IMR-90 (cell line): ENCODE results near the gene NTF3. TPM values are rescaled to one million over a fixed set of nuclear protein-coding genes. Genes with fewer than 3 reads are reported as not detected.

Experiments used
- ATAC-seq: fragments of 200-7000 bp; cut with Tn5 transposase; 2 replicates; pipeline ENCODE4 v1.9.1; 2020; ENCODE audit warnings: low read depth, mild to moderate bottlenecking, moderate library complexity
- BruUV-seq: library from RNA; stranded (reverse); fragments of 400-500 nt; replicated peaks from 2 replicates; lab custom pipeline; 2021; lab: Mats Ljungman, UMichigan
- CTCF ChIA-PET: fragments of 300-600 bp; formaldehyde crosslinking; extraction: SDS; loops from one replicate; lab custom pipeline; 2021; ENCODE audit warnings: antibody characterized with exemption; lab: Yijun Ruan, JAX
- POLR2A ChIA-PET: fragments of 300-600 bp; sonication (Branson Sonifier 250); formaldehyde crosslinking; loops from one replicate; lab custom pipeline; 2022; ENCODE audit warnings: antibody characterized with exemption; ENCODE audit not compliant: unreplicated experiment; lab: Charles Lee
- DNase-seq: peaks from one replicate; pipeline ENCODE4 v3.0.0; 2013
- H2AFZ ChIP-seq: replicated peaks from 2 replicates; pipeline ENCODE3; 2013; ENCODE audit warnings: low read length, mild to moderate bottlenecking; ENCODE audit not compliant: poor library complexity
- H2AK5ac ChIP-seq: 2 replicates; pipeline ENCODE4 v1.6.1; 2013; ENCODE audit warnings: low read depth, low read length, inconsistent platforms
- H2AK9ac ChIP-seq: replicated peaks from 2 replicates; pipeline ENCODE3; 2013; ENCODE audit warnings: mild to moderate bottlenecking, low read depth, low read length, moderate library complexity; ENCODE audit not compliant: poor library complexity
- H2BK120ac ChIP-seq: 2 replicates; pipeline ENCODE4 v1.6.1; 2013; ENCODE audit warnings: low read depth, low read length, inconsistent platforms
- H2BK15ac ChIP-seq: 3 replicates; pipeline ENCODE4 v1.6.1; 2013; ENCODE audit warnings: low read depth, low read length, inconsistent platforms
- H2BK20ac ChIP-seq: 2 replicates; pipeline ENCODE4 v1.6.1; 2013; ENCODE audit warnings: low read depth, mild to moderate bottlenecking, inconsistent platforms, low read length, moderate library complexity
- H2BK5ac ChIP-seq: 2 replicates; pipeline ENCODE4 v1.6.1; 2013; ENCODE audit warnings: mild to moderate bottlenecking, low read depth, low read length, inconsistent platforms; ENCODE audit not compliant: poor library complexity, severe bottlenecking
- H3K14ac ChIP-seq: replicated peaks from 2 replicates; pipeline ENCODE4 v1.6.1; 2013; ENCODE audit warnings: low read depth, low read length, inconsistent platforms
- H3K18ac ChIP-seq: 2 replicates; pipeline ENCODE4 v1.6.1; 2013; ENCODE audit warnings: low read depth, low read length, control low read depth
- H3K23ac ChIP-seq: 2 replicates; pipeline ENCODE4 v1.6.1; 2013; ENCODE audit warnings: low read depth, low read length, inconsistent platforms
- H3K27ac ChIP-seq: 2 replicates; pipeline ENCODE4 v1.5.1; 2013; ENCODE audit warnings: mild to moderate bottlenecking, control low read depth, low read length; ENCODE audit not compliant: insufficient read depth
- H3K27me3 ChIP-seq: 2 replicates; pipeline ENCODE4 v1.6.1; 2013; ENCODE audit warnings: low read length; ENCODE audit not compliant: control insufficient read depth, insufficient read depth
- H3K36me3 ChIP-seq: 2 replicates; pipeline ENCODE4 v1.6.1; 2013; ENCODE audit warnings: low read length, mixed read lengths; ENCODE audit not compliant: control insufficient read depth, insufficient read depth
- H3K4ac ChIP-seq: 2 replicates; pipeline ENCODE4 v1.6.1; 2013; ENCODE audit warnings: low read depth, low read length, inconsistent platforms
- H3K4me1 ChIP-seq: 2 replicates; pipeline ENCODE4 v1.6.1; 2013; ENCODE audit warnings: low read length, mixed read lengths; ENCODE audit not compliant: control insufficient read depth, insufficient read depth
- H3K4me2 ChIP-seq: 2 replicates; pipeline ENCODE4 v1.6.1; 2013; ENCODE audit warnings: low read depth, mild to moderate bottlenecking, control low read depth, low read length, moderate library complexity
- H3K4me3 ChIP-seq: 2 replicates; pipeline ENCODE4 v1.5.1; 2013; ENCODE audit warnings: low read depth, mild to moderate bottlenecking, control low read depth, low read length, moderate library complexity; ENCODE audit not compliant: insufficient read depth
- H3K56ac ChIP-seq: 2 replicates; pipeline ENCODE4 v1.6.1; 2013; ENCODE audit warnings: low read length, inconsistent platforms; ENCODE audit not compliant: insufficient read depth; ENCODE audit errors: extremely low read depth
- H3K79me1 ChIP-seq, 2 experiments: 2 replicates each; pipeline ENCODE4 v1.6.1; 2013; ENCODE audit warnings: low read length in 2 of 2, inconsistent platforms in 1 of 2, low read depth in 1 of 2
- H3K9ac ChIP-seq: 2 replicates; pipeline ENCODE4 v1.6.1; 2013; ENCODE audit warnings: low read depth, low read length, control low read depth
- H3K9me1 ChIP-seq: 2 replicates; pipeline ENCODE4 v1.6.1; 2013; ENCODE audit warnings: low read length, inconsistent platforms; ENCODE audit not compliant: insufficient read depth
- H3K9me3 ChIP-seq: 2 replicates; pipeline ENCODE4 v1.6.1; 2013; ENCODE audit warnings: low read length; ENCODE audit not compliant: control insufficient read depth, insufficient read depth
- H4K20me1 ChIP-seq: 2 replicates; pipeline ENCODE4 v1.6.1; 2013; ENCODE audit warnings: low read length, inconsistent platforms; ENCODE audit not compliant: insufficient read depth
- H4K5ac ChIP-seq: 2 replicates; pipeline ENCODE4 v1.6.1; 2013; ENCODE audit warnings: mild to moderate bottlenecking, low read depth, low read length, control low read depth
- H4K8ac ChIP-seq, 2 experiments: 2 replicates each; pipeline ENCODE4 v1.6.1; 2013; ENCODE audit warnings: low read depth in 2 of 2, low read length in 2 of 2, control low read depth in 1 of 2, inconsistent platforms in 1 of 2
- H4K91ac ChIP-seq: 2 replicates; pipeline ENCODE4 v1.6.1; 2013; ENCODE audit warnings: low read depth, low read length, inconsistent platforms; ENCODE audit not compliant: insufficient read depth
- RAD21 ChIP-seq: IDR thresholded peaks from 2 replicates; pipeline ENCODE4 v1.6.1; 2012; ENCODE audit warnings: low read length, improper control_type of control experiment
- SMC3 ChIP-seq: fragments of 150-350 bp; IDR thresholded peaks from 2 replicates; pipeline ENCODE4 v1.6.1; 2016; ENCODE audit warnings: low read depth, mild to moderate bottlenecking, antibody characterized with exemption, low read length, moderate library complexity
- WGBS, 2 experiments: methylation state at CpG; one replicate each; pipeline versions ENCODE4 v1.1.5 to v1.1.7; 2013; ENCODE audit warnings: missing lambda C conversion rate in 2 of 2; ENCODE audit not compliant: insufficient read length in 1 of 2; ENCODE audit errors: extremely low coverage in 2 of 2; 5-methylcytosine and 5-hydroxymethylcytosine counted together
- dilution Hi-C: fragments of 300-500 bp; cut with HindIII; formaldehyde crosslinking; loops from one replicate; pipeline ENCODE4 v1.14.3; 2018; ENCODE audit warnings: low sequenced_read_pairs; ENCODE audit not compliant: unreplicated experiment
- in situ Hi-C: fragments of 300-500 bp; cut with MboI; formaldehyde crosslinking; loops from 3 replicates; pipeline ENCODE4 v1.14.3; 2019; ENCODE audit warnings: low sequenced_read_pairs, inconsistent platforms, mixed read lengths
- intact Hi-C: fragments of 100-400 bp; cut with micrococcal nuclease; formaldehyde crosslinking; loops from 2 replicates; pipeline ENCODE4 v1.10.0; 2022
- polyA plus RNA-seq, 3 experiments: library from polyadenylated mRNA; depleted of rRNA; stranded (reverse); fragments of >200 nt; gene quantifications; 2 replicates each; pipeline ENCODE4 v1.2.3, GENCODE V29; 2012; ENCODE audit warnings: low replicate concordance in 1 of 3
- total RNA-seq: library from RNA; depleted of rRNA; stranded (reverse); fragments of >200 nt; gene quantifications from 2 replicates; pipeline ENCODE4 v1.2.3, GENCODE V29; 2012
- TF ChIP-seq, protein P1 (sequence below): conservative IDR thresholded peaks from 2 replicates; pipeline ENCODE4 v1.5.1; 2012; ENCODE audit warnings: mild to moderate bottlenecking, low read depth, low read length, improper control_type of control experiment
- TF ChIP-seq, protein P2 (sequence below): fragments of 150-350 bp; IDR thresholded peaks from 2 replicates; pipeline ENCODE4 v1.6.1; 2017; ENCODE audit warnings: mild to moderate bottlenecking, antibody characterized with exemption, low read length, low read depth

Gene NTF3
- total and polyA plus RNA-seq, 2 of the 4 experiments (the other 2 are of a cell fraction) = 12.2 to 32.4 TPM

DNA sequence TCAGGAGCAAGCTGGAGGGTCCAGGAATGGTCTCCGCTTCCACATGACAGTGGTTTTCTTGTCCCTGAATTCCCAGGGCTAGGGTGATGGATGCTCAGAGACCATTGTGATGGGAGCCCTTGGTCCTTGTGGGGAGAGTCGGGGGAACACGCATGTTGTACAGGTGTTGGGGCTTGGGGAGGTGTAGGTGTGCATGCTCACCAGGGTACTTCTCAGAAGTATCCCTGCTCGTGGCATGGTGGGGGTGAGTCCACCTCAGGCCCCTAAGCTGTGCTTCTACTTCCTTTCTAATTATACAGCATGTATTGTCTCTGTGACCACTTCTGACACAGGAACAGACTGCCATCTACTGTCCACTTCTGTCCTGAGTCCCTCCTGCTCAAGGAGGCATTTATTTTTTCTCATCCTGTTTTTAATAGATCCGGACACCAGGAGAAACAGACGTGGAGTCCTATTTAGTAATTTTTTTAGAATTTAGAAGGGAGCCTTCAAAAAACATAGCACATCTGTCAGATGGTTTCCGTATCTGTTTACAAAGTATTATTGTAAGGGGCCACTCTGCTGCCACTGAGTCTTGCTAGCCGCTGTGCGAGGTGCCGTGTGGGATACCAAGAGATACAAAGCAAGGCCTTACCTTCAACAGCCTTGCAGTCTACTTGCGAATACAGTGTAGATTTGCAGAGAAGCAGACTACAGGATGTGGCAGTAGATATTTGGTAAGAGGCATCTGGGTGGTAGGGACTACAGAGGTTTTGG is 10.5 kb downstream of the NTF3 start:
- peak; percentile 73 for DNase-seq
- in situ Hi-C loops (no loop called here), intact Hi-C loops (loop anchor here (1.0 to 5.0 kb wide), 4 partner anchors 45 to 585 kb away; no protein-coding TSS in a partner anchor), dilution Hi-C loops (no loop called here)
- peak overlapping the region; percentile 85; the same call in 1 of the 2 replicates for H2AK5ac ChIP-seq
- no peaks in the 10 kb centered on the region for H3K27me3 ChIP-seq
- peak; percentile 78 for ATAC-seq
- H3K4me2 ChIP-seq = peak overlapping the region; percentile 27; the same call in 1 of the 2 replicates
- H2AK9ac ChIP-seq = peak overlapping the region; percentile 20
- H3K23ac ChIP-seq = peak overlapping the region; percentile 43; the same call in 1 of the 2 replicates
- H3K9me1 ChIP-seq = peaks cover 29% of the 10 kb centered on the region
- ChIA-PET CTCF (interaction anchor here (0.6 to 2.1 kb wide), 4 partner anchors 10 to 47 kb away, joined by 3 to 5 read pairs (median 4); no protein-coding TSS in a partner anchor), POLR2A (no interaction called here)
- peaks cover 29 to 93% of the 10 kb centered on the region in 2 experiments for H3K79me1 ChIP-seq
- peaks cover 91% of the 10 kb centered on the region for H4K20me1 ChIP-seq
- peak overlapping the region; percentile 30; the same call in 1 of the 2 replicates for H3K27ac ChIP-seq
- peak overlapping the region; percentile 17 to 42; a peak in 3 of 4 replicates for H4K8ac ChIP-seq
- WGBS, 2 experiments = 0% methylated on average over 1 of the region's 11 CpGs; no CpG with 5 or more reads in 1 of the 2 experiments
- TF ChIP-seq, protein P1, sequence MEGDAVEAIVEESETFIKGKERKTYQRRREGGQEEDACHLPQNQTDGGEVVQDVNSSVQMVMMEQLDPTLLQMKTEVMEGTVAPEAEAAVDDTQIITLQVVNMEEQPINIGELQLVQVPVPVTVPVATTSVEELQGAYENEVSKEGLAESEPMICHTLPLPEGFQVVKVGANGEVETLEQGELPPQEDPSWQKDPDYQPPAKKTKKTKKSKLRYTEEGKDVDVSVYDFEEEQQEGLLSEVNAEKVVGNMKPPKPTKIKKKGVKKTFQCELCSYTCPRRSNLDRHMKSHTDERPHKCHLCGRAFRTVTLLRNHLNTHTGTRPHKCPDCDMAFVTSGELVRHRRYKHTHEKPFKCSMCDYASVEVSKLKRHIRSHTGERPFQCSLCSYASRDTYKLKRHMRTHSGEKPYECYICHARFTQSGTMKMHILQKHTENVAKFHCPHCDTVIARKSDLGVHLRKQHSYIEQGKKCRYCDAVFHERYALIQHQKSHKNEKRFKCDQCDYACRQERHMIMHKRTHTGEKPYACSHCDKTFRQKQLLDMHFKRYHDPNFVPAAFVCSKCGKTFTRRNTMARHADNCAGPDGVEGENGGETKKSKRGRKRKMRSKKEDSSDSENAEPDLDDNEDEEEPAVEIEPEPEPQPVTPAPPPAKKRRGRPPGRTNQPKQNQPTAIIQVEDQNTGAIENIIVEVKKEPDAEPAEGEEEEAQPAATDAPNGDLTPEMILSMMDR = peak; percentile 77
- TF ChIP-seq RAD21 (peak; percentile 81), SMC3 (peak; percentile 68)
- TF ChIP-seq, protein P2, sequence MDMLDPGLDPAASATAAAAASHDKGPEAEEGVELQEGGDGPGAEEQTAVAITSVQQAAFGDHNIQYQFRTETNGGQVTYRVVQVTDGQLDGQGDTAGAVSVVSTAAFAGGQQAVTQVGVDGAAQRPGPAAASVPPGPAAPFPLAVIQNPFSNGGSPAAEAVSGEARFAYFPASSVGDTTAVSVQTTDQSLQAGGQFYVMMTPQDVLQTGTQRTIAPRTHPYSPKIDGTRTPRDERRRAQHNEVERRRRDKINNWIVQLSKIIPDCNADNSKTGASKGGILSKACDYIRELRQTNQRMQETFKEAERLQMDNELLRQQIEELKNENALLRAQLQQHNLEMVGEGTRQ = no peak
- peak overlapping the region; percentile 22 for H3K18ac ChIP-seq
- peak overlapping the region; percentile 43 for H2BK5ac ChIP-seq
- H2AFZ ChIP-seq = no peak overlapping the region
- H4K5ac ChIP-seq = peak overlapping the region; percentile 6; the same call in 1 of the 2 replicates
- H3K9ac ChIP-seq = peak overlapping the region; percentile 15; the same call in 1 of the 2 replicates
- peak overlapping the region; percentile 67 for H4K91ac ChIP-seq
- peaks cover 4% of the 10 kb centered on the region; the same call in 1 of the 2 replicates for H3K36me3 ChIP-seq
- H3K9me3 ChIP-seq = no peaks in the 10 kb centered on the region
- peaks cover 30% of the 10 kb centered on the region for H3K4me1 ChIP-seq
- peak overlapping the region; percentile 29; the same call in 1 of the 2 replicates for H3K56ac ChIP-seq
- peak overlapping the region; percentile 79 for H3K4ac ChIP-seq
- peak overlapping the region; percentile 30; the same call in 1 of the 2 replicates for H3K14ac ChIP-seq
- peak overlapping the region; percentile 70 for H2BK20ac ChIP-seq
- H2BK15ac ChIP-seq = peak overlapping the region; percentile 68; the same call in 2 of the 3 replicates
- H2BK120ac ChIP-seq = peak overlapping the region; percentile 66
- BruUV-seq = no TSS peak
- H3K4me3 ChIP-seq = no peak overlapping the region
